Daoy (cell line): ENCODE data around the gene IGFBP2. TPM values are rescaled to one million over a fixed set of nuclear protein-coding genes. Genes with fewer than 3 reads are reported as not detected.

Experiments used
- DNase-seq: peaks from one replicate; pipeline ENCODE4 v3.0.0-alpha.2; 2015; ENCODE audit warnings: low read depth
- total RNA-seq: library from RNA; depleted of rRNA; stranded (reverse); fragments of >200 nt; shearing (Covaris generic); gene quantifications from 2 replicates; pipeline ENCODE4 v1.2.3, GENCODE V29; 2014

Gene IGFBP2
- total RNA-seq, 1 experiment from 2014 or later, result 17.2 TPM

- DNase-seq, result no peak
These were observed 48.5 kb downstream of the IGFBP2 start for GRCh38 chr2:216681683-216682082.

GRCh38 chr2:216683846-216684245 is 50.6 kb downstream of the IGFBP2 start:
- DNase-seq, result no peak

GRCh38 chr2:216685327-216685875 is 52.2 kb downstream of the IGFBP2 start:
- no peak for DNase-seq

- no peak for DNase-seq
These were observed 53.9 kb downstream of the IGFBP2 start for GRCh38 chr2:216687111-216687510.

GRCh38 chr2:216687646-216688045 is 54.4 kb downstream of the IGFBP2 start:
- no peak for DNase-seq

GRCh38 chr2:216688731-216689340 is 55.6 kb downstream of the IGFBP2 start:
- DNase-seq, result no peak

- DNase-seq, result no peak
These were observed 56.2 kb downstream of the IGFBP2 start for GRCh38 chr2:216689397-216689796.

GRCh38 chr2:216690456-216690852 is 57.2 kb downstream of the IGFBP2 start:
- no peak for DNase-seq

GRCh38 chr2:216690853-216691741 is 57.9 kb downstream of the IGFBP2 start:
- DNase-seq, result peak; percentile 79

- DNase-seq, result peak; percentile 78
These were observed 59.6 kb downstream of the IGFBP2 start for GRCh38 chr2:216692636-216693413.

GRCh38 chr2:216693414-216694080 is 60.3 kb downstream of the IGFBP2 start:
- no peak for DNase-seq

GRCh38 chr2:216694082-216694825 is 61.0 kb downstream of the IGFBP2 start:
- peak; percentile 63 for DNase-seq

GRCh38 chr2:216694826-216695217 is 61.6 kb downstream of the IGFBP2 start:
- DNase-seq, result no peak

- peak; percentile 71 for DNase-seq
These were observed 62.2 kb downstream of the IGFBP2 start, which contains the start of gene IGFBP5 for GRCh38 chr2:216695401-216695821. TSS of gene IGFBP5 (minus strand) at chr2:216695549. CDS start at chr2:216694775, 774 bp downstream.

GRCh38 chr2:216696321-216696720 is 63.1 kb downstream of the IGFBP2 start:
- no peak for DNase-seq

- DNase-seq, result peak; percentile 35
These were observed 63.7 kb downstream of the IGFBP2 start for GRCh38 chr2:216696751-216697560.

GRCh38 chr2:216698293-216698692 is 65.1 kb downstream of the IGFBP2 start:
- no peak for DNase-seq

- peak; percentile 46 for DNase-seq
These were observed 65.7 kb downstream of the IGFBP2 start for GRCh38 chr2:216698895-216699294.

- DNase-seq, result no peak
These were observed 66.9 kb downstream of the IGFBP2 start for GRCh38 chr2:216700088-216700567.

- DNase-seq, result no peak
These were observed 67.6 kb downstream of the IGFBP2 start for GRCh38 chr2:216700781-216701180.
